ENCODE measurements around the gene ADPRS. TPM values are rescaled to one million over a fixed set of nuclear protein-coding genes. Genes with fewer than 3 reads are reported as not detected.

ADPRS gene
- total and polyA plus RNA-seq, 8 donors, result 1.8 to 27.5 (median 14.6) TPM

DNA sequence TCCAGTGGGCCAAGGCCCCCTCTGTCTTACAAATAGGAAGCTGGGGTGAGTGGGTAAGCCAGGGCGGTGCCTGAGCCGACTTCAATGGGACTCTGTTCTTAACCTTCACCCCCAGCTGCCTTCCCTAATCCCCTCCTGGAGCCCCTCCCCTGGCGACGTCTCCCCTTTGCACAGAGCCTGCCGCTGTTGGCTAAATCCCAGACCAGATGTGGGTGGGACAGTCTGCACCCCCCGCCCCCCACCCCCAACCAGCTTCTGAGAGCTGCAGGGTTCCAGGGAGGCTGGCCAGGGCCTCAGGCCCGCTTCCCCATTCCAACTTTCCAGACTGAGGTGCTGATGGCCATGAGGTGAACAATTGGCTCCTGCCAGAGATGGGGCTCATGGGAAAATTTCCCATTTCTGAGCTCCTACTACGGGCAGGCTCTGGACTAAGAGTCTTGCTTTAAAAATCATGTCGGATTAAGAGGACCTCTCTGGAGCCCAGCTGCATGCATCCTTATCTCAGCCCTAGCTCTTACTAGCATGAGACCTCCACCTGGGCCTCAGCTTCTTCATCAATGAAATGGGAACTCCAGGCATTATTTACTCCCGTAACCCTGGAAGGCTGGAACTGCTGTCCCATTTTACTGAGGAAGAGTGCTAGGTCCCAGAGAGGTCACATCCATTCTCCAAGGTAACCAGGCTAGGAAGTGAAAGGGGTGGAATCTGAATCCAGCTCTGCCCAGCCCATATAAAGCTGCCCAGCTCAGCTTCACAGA is 29.9 kb downstream of the ADPRS start:
- Histone ChIP-seq H3K4me1 (peaks cover 16 to 81% (median 40%) of the 10 kb centered on the region in 4 donors), H3K36me3 (no peaks in the 10 kb centered on the region), H3K27ac (peak overlapping the region in 4 of 5 donors; percentile 31 to 83 (median 50)), H3K9me3 (no peaks in the 10 kb centered on the region), H3K4me3 (no peak overlapping the region), H3K27me3 (no peaks in the 10 kb centered on the region)
- intact Hi-C loops (cut with DNase I; ENCODE audit: low total_unique reads), result no loop called here
- DNase-seq, result no peak
- WGBS, 5 donors, result 58 to 72% (median 65%) methylated on average over 6 to 10 of the region's 10 CpGs
- TF ChIP-seq EP300 (IDR thresholded peaks at IDR 0.05), result no peak
- no peak for TF ChIP-seq POLR2A (IDR thresholded peaks at IDR 0.05)
- no peak for TF ChIP-seq POLR2AphosphoS5 (IDR thresholded peaks at IDR 0.05)
- no peak for TF ChIP-seq CTCF (IDR thresholded peaks at IDR 0.05)

DNA sequence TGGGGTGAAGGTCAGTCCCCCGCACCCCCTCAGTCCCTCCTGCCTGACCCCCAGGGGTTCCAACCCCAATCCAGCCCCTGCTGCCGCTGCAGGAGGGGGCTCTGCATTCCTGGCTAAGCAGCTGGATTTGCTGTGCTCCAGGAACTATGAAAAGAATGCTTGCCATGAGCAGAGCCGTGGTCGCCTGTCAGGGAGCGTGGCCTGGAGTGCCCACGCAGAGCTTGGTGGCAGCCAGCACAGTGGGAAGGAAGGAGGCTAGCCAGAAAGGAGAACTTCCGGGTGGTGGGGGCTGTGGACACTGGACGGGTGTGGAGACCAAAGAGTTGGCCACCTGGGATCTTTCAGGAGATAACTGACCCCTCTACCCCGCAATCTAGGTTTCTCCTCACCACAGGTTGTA is 30.8 kb downstream of the ADPRS start:
- 51 to 72% (median 56%) methylated on average over 8 to 9 of the region's 9 CpGs for WGBS, 5 donors
- Histone ChIP-seq H3K27ac (peak overlapping the region in 4 of 5 donors; percentile 41 to 83 (median 58)), H3K36me3 (no peaks in the 10 kb centered on the region), H3K27me3 (peaks cover 0 to 7% (median under 1%) of the 10 kb centered on the region in 3 donors), H3K4me3 (no peak overlapping the region), H3K4me1 (peaks cover 16 to 89% (median 43%) of the 10 kb centered on the region in 4 donors), H3K9me3 (no peaks in the 10 kb centered on the region)
- DNase-seq, result no peak
- intact Hi-C loops (cut with DNase I; ENCODE audit: low total_unique reads), result no loop called here
- TF ChIP-seq POLR2AphosphoS5 (IDR thresholded peaks at IDR 0.05) (no peak), EP300 (IDR thresholded peaks at IDR 0.05) (no peak), POLR2A (IDR thresholded peaks at IDR 0.05) (no peak), CTCF (IDR thresholded peaks at IDR 0.05) (no peak)

DNA sequence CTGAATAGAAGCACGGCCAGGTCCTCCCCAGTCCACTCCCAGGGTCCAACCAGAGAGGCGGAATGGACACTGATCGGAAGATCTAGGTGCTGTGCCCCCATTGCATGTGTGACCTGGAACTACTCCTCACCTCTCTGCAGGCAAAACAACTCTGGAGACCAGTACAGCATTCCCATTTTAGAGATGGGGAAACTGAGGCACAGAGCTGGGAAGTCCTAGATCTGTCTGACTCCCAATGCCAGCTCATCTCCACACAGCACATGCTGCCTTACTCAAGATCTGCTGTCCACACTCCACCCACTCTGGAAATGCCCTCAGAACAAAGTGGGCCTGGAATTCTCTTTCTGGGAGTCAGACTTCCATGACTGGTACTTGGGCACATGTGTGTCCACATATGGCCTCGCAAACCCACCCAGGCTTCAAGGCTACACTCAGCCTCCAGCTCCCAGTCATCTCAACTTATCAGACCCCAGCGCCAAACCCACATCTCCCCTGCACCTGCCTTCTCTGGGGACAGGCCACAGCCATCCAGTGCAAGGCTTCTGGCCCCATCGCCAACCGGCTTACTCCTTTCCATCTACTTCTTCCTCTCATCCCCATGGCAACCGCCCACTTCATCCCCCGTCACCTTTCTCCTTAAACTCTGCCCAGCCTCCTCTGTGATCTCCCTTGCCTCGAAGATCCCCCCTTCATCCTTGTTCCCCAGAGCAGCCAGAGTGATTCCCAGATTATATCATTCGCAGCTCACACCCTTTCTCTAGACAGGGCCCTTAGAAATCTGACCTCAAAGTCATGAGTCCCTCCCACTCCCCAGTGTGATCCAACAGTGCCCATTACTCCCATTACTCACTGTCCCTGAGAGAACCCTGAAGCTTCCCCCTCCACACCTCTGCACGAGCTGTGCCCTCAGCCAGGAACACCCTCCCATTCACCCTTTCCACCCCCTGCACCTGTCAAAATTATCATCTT is 33.7 kb downstream of the ADPRS start:
- H3K9me3 ChIP-seq, result no peaks in the 10 kb centered on the region
- peaks cover 0 to 25% (median 17%) of the 10 kb centered on the region in 3 donors for H3K27me3 ChIP-seq
- no peak for DNase-seq
- no peak for TF ChIP-seq POLR2A (IDR thresholded peaks at IDR 0.05)
- no peak for TF ChIP-seq CTCF (IDR thresholded peaks at IDR 0.05)
- H3K36me3 ChIP-seq, result no peaks in the 10 kb centered on the region
- peak overlapping the region in 1 of 4 donors; percentile 49 for H3K4me3 ChIP-seq
- 82 to 92% (median 88%) methylated on average over 12 of the region's 12 CpGs for WGBS, 5 donors
- intact Hi-C loops (cut with DNase I; ENCODE audit: low total_unique reads), result no loop called here
- peak overlapping the region in 3 of 5 donors; percentile 41 to 81 (median 75) for H3K27ac ChIP-seq
- peaks cover 6 to 79% (median 37%) of the 10 kb centered on the region in 4 donors for H3K4me1 ChIP-seq

- peak in 1 of 2 donors; percentile 59 for DNase-seq
These were observed 34.7 kb downstream of the ADPRS start for GRCh38 chr1:36123356-36123755.

More at GRCh38 chr1:36123356-36123755, 34.7 kb downstream of the ADPRS start:
- Histone ChIP-seq H3K4me1 (peaks cover 6 to 69% (median 35%) of the 10 kb centered on the region in 4 donors), H3K9me3 (no peaks in the 10 kb centered on the region), H3K4me3 (peak overlapping the region in 2 of 4 donors; percentile 6 to 49), H3K36me3 (no peaks in the 10 kb centered on the region), H3K27me3 (peaks cover 0 to 25% (median 17%) of the 10 kb centered on the region in 3 donors), H3K27ac (peak overlapping the region in 3 of 5 donors; percentile 41 to 81 (median 75))
- intact Hi-C loops (cut with DNase I; ENCODE audit: low total_unique reads), result no loop called here
- WGBS, 5 donors, result 44 to 68% (median 66%) methylated on average over 8 of the region's 8 CpGs
- TF ChIP-seq POLR2A (IDR thresholded peaks at IDR 0.05) (no peak), EP300 (IDR thresholded peaks at IDR 0.05) (no peak), POLR2AphosphoS5 (IDR thresholded peaks at IDR 0.05) (no peak)
